IPS-20b (cell line): ENCODE data around the gene ZNF423.

Source experiments
- H3K27ac ChIP-seq: one replicate; pipeline ENCODE4 v1.5.1; 2013; ENCODE audit warnings: low read length
- H3K27me3 ChIP-seq: 2 replicates; pipeline ENCODE4 v1.6.1; 2013; ENCODE audit warnings: mild to moderate bottlenecking, low read length, inconsistent platforms; ENCODE audit not compliant: insufficient read depth
- H3K36me3 ChIP-seq: 2 replicates; pipeline ENCODE4 v1.6.1; 2013; ENCODE audit warnings: low read depth, mild to moderate bottlenecking, inconsistent platforms, low read length, moderate library complexity; ENCODE audit not compliant: insufficient read depth
- H3K4me1 ChIP-seq: 2 replicates; pipeline ENCODE4 v1.6.1; 2013; ENCODE audit warnings: mild to moderate bottlenecking, control low read depth, inconsistent platforms, low read length, moderate library complexity; ENCODE audit not compliant: insufficient read depth
- H3K4me3 ChIP-seq: 2 replicates; pipeline ENCODE4 v1.5.1; 2013; ENCODE audit warnings: mild to moderate bottlenecking, low read length, inconsistent platforms
- H3K9ac ChIP-seq: 2 replicates; pipeline ENCODE4 v1.6.1; 2013; ENCODE audit warnings: low read depth, mild to moderate bottlenecking, inconsistent platforms, low read length, moderate library complexity
- H3K9me3 ChIP-seq: 2 replicates; pipeline ENCODE4 v1.6.1; 2013; ENCODE audit warnings: mild to moderate bottlenecking, low read depth, low read length, inconsistent platforms; ENCODE audit not compliant: insufficient read depth

The ZNF423 gene

DNA sequence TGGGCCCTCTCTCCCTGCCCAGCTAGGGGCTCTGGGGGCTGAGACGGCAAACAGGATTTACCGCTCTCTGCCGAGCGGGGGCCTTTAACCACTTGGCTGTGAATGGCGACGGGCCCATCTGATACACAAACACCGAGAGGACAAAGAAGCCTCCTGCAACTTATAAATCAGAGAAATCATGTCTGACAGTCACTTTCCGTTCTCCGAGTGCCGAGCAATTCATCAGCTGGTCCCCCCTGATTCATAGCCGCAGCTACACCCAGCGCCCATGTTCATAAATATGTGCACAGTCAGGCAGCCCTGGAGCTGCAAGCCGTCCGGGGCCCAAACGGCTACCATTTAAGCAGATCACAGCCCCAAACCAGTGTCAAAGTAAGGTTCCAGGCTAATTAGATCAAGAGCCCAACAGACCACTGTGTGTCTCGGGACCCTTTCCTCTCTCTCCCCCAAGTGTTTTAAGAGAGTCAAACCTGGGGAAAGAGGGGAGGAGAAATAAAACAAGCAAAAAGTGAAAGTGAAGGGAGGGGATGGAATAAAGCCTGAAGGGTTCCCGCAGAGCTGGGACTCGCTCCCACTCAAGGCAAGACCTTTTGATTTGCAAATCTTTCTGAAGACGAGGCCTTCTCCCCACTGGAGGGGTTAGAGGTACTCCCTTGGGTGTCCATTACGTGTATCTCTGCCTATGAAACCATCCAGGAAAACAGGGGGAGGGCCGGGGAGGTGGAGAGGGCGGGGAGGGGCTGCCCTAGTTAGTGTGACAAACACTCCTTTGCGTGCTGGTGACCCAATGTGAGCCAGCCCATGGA, 327.6 kb downstream of the ZNF423 start:
- Histone ChIP-seq H3K9ac (peak overlapping the region; percentile 56; the same call in 1 of the 2 replicates), H3K27ac (peak overlapping the region; percentile 39), H3K9me3 (no peaks in the 10 kb centered on the region), H3K27me3 (no peaks in the 10 kb centered on the region), H3K4me1 (peaks cover 18% of the 10 kb centered on the region; the same call in 1 of the 2 replicates), H3K36me3 (peaks cover 10% of the 10 kb centered on the region), H3K4me3 (no peak overlapping the region)

DNA sequence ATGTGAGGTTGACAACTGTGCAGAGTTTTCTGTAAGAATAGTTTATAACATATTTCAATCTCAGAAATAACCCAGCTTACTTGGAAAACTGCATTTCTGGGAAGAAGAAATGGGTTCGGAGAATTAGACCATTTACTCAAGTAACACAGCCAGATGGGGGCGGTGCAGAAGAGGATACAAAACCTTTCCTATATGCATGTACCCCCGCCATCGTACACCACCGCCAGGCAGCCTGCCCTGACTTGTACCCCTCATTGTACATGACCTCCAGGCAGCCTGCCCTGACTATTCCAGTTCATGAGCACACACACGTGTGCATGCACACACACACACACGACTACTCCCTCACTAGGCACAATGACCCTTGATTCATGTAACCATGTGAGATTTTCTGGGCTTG, 328.3 kb downstream of the ZNF423 start:
- H3K27me3 ChIP-seq, result no peaks in the 10 kb centered on the region
- no peaks in the 10 kb centered on the region for H3K9me3 ChIP-seq
- H3K4me1 ChIP-seq, result peaks cover 15% of the 10 kb centered on the region; the same call in 1 of the 2 replicates
- no peak overlapping the region for H3K4me3 ChIP-seq
- H3K9ac ChIP-seq, result peak overlapping the region; percentile 56; the same call in 1 of the 2 replicates
- H3K36me3 ChIP-seq, result peaks cover 17% of the 10 kb centered on the region
- peak overlapping the region; percentile 39 for H3K27ac ChIP-seq

DNA sequence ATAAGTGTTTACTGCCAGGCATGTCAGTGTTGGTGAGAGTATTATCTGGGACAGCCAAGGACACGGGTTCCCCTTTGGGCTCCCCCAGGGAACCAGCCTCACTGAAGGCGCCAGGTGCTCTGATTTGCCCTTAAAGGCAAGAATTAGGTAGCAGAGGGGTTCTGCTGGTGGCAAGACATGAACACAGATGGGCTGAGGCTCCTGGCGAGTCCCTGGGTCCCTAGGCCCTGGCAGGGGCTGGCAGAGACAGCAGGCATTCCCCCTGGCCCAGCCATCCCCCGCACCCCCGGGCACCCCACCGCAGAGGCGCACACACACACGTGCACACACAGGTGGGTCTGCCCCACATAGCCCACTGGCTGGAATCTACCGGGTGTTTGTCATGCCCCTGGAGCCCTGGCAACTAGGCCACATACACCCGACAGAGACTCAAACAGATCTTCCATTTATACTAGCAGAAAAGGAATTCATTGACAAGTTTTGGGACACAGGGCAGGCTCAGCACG, 329.0 kb downstream of the ZNF423 start:
- Histone ChIP-seq H3K4me1 (peaks cover 11% of the 10 kb centered on the region; the same call in 1 of the 2 replicates), H3K27me3 (no peaks in the 10 kb centered on the region), H3K9me3 (no peaks in the 10 kb centered on the region), H3K9ac (no peak overlapping the region), H3K36me3 (peaks cover 24% of the 10 kb centered on the region), H3K27ac (no peak overlapping the region), H3K4me3 (no peak overlapping the region)

DNA sequence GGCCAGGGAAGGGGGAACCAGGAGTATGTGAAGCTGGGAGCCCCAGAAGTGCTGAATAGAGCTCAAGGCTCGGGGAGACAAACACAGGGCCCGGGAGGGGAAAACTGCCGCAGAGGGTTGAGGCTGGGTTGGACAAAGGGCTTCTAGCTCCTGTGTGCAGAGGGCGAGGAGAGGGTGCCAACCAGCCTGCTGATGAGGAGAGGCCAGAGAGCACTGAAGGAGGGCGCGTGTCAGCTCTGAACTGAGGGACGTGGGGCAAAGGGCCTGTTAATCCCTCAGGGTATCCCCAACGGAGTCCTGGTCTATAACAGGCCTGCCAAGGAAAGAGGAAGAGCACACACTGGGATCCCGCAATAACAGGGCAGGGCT, 331.0 kb downstream of the ZNF423 start:
- Histone ChIP-seq H3K4me3 (no peak overlapping the region), H3K27me3 (no peaks in the 10 kb centered on the region), H3K9ac (no peak overlapping the region), H3K4me1 (peaks cover 11% of the 10 kb centered on the region; the same call in 1 of the 2 replicates), H3K27ac (no peak overlapping the region), H3K36me3 (peaks cover 29% of the 10 kb centered on the region), H3K9me3 (no peaks in the 10 kb centered on the region)

DNA sequence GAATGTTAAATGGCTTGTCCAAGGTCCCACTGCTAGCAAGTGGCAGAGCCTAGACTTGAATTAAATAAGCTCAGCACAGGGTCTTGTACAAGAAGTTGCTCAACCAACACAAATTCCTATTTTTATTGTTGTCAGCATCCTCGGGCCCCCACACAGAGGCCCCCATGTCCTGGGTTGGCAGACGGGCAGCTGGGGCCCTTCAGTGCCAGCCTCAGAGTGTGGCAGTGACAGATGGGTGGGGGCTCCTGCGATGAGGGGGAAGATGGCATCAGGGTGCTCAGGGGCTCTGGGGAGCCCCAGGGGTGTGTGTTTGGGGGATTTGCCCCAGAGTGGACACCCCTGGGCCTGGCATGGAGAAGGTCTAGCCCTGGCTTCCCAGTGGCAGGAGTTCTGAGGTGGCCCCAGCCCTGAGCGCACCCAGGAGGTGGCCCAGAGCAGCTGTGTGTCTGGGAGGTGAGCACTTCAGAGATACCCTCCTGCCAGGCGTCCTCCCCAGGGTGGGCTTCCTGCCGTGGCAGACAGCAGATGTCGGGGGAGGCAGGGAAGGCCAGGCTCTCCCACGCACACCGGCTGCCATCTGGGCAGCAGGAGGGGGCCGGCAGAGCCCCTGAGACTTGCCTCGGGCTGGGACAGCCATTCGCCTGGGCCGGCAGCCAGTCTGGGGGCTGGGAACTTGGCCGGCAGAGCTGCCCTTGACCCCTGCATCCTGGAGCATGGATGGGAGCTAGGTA, 331.5 kb downstream of the ZNF423 start:
- Histone ChIP-seq H3K4me3 (no peak overlapping the region), H3K9ac (no peak overlapping the region), H3K4me1 (peaks cover 9% of the 10 kb centered on the region; the same call in 1 of the 2 replicates), H3K27ac (no peak overlapping the region), H3K27me3 (no peaks in the 10 kb centered on the region), H3K9me3 (no peaks in the 10 kb centered on the region), H3K36me3 (peaks cover 29% of the 10 kb centered on the region)

DNA sequence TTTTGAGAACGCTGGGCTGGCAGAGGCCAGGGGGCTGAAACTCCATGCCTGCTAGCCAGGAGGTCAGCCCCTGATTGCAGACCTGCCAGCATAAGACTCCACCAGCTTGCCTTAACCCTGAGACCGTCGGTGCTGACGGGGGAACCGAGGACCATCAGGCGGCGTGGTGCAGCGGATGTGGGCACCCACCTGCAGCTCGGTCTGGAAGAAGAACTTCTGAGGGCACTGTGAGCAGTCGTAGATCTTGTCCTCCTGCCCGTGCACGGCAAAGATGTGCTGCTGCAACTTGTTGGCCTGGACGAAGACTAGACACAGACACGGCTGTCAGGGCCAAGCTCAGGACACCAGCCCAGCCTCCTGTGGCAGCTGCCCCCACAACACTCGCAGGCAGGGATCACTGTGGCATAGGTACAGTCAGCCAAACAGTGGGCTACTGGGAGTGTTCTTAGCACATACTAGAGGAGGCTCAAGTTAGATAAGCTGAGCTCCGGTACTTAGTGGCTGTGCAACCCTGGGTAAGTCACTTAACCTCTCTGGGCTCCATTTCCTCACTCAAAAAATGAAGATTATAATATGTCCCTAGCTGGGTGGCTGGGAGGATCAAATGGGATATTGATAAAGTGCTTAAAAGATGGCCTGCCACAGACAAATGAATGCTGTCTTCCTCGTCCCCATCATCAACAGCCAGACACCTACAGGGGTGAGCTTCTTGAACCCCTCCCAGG, 332.3 kb downstream of the ZNF423 start:
- H3K9ac ChIP-seq, result no peak overlapping the region
- H3K36me3 ChIP-seq, result peaks cover 29% of the 10 kb centered on the region
- no peak overlapping the region for H3K4me3 ChIP-seq
- H3K27ac ChIP-seq, result no peak overlapping the region
- no peaks in the 10 kb centered on the region for H3K27me3 ChIP-seq
- H3K9me3 ChIP-seq, result no peaks in the 10 kb centered on the region
- peaks cover 5% of the 10 kb centered on the region; the same call in 1 of the 2 replicates for H3K4me1 ChIP-seq

DNA sequence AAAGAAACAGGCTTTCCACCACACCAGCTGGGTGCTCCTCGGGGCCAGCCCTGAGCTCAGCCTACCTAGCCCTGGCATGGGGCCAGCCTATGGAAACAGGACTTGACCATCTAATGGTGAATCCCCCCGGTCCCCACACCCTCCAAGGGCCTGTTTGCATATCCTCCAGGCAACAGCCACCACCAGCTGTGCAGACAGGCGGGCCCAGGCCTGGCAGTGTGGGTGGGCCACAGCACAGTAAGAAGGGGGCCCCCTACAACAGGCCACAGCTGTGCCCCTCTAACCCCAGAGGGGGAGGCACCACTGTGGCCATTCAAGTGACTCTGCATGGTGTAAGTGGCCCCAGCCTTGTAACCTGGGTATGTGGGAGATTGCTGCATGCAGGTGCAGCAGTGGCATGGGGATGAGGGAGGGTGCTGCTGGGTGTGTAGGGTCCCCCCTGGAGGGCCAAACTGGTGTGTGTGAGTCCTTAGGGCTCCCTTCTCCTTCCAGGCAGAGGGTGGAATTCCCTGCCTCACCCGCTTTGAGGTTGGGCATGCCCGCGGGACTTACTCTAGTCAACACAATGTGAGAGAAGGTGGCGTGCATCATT, 334.1 kb downstream of the ZNF423 start:
- no peaks in the 10 kb centered on the region for H3K27me3 ChIP-seq
- H3K9ac ChIP-seq, result no peak overlapping the region
- no peaks in the 10 kb centered on the region for H3K9me3 ChIP-seq
- H3K27ac ChIP-seq, result no peak overlapping the region
- no peaks in the 10 kb centered on the region for H3K4me1 ChIP-seq
- peaks cover 29% of the 10 kb centered on the region for H3K36me3 ChIP-seq
- no peak overlapping the region for H3K4me3 ChIP-seq

- H3K9ac ChIP-seq, result no peak overlapping the region
- no peak overlapping the region for H3K4me3 ChIP-seq
- H3K27ac ChIP-seq, result no peak overlapping the region
- no peaks in the 10 kb centered on the region for H3K9me3 ChIP-seq
- no peaks in the 10 kb centered on the region for H3K4me1 ChIP-seq
- peaks cover 29% of the 10 kb centered on the region for H3K36me3 ChIP-seq
- no peaks in the 10 kb centered on the region for H3K27me3 ChIP-seq
Observed at GRCh38 chr16:49520492-49521038, 335.3 kb downstream of the ZNF423 start.

GRCh38 chr16:49519741-49520140, 336.2 kb downstream of the ZNF423 start:
- Histone ChIP-seq H3K27me3 (no peaks in the 10 kb centered on the region), H3K4me1 (no peaks in the 10 kb centered on the region), H3K27ac (no peak overlapping the region), H3K4me3 (no peak overlapping the region), H3K36me3 (peaks cover 29% of the 10 kb centered on the region), H3K9me3 (no peaks in the 10 kb centered on the region), H3K9ac (no peak overlapping the region)

DNA sequence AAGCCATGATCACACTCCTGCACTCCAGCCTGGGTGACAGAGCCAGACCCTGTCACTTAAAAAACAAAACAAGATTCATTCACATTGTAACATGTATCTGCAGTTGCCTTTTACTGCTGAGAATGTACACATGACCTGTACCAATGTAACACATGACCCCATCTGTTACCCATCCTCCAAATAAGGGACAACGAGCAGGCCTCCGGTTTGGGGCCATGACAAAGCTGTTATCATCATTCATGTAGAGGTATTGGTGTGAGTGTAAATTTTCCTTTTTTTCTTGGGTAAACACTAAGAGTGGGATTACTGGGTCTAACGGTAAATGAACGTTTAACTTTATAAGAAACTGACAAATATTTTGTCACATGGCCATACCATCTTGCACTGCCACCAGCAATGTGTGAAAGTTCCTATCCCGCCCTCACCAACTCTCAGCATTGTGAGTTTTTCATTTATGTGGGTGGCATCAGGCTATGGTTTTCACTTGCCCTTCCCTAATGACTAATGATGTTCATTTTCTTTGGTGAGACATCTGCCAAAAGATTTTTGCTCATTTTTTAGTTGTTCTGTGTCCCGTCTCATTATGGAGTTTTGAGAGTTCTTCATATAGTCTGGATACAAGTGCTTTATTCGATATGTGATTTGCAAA, 336.8 kb downstream of the ZNF423 start:
- no peaks in the 10 kb centered on the region for H3K27me3 ChIP-seq
- H3K4me1 ChIP-seq, result no peaks in the 10 kb centered on the region
- H3K36me3 ChIP-seq, result peaks cover 28% of the 10 kb centered on the region

More for the DNA sequence above, 336.8 kb downstream of the ZNF423 start:
- no peak overlapping the region for H3K27ac ChIP-seq
- no peak overlapping the region for H3K4me3 ChIP-seq
- H3K9ac ChIP-seq, result no peak overlapping the region
- no peaks in the 10 kb centered on the region for H3K9me3 ChIP-seq
